Breast epithelium (tissue), 3 donors: ENCODE results near the gene UCHL1.
"Not testable (repeated sequence)": the region's sequence is repeated elsewhere in the genome, so short reads cannot be mapped to it uniquely, and the experiment has no call there.

ENCODE experiments used
- CTCF ChIP-seq, 3 donors: fragments of 450-650 bp; IDR thresholded peaks; one replicate each; pipeline ENCODE4 v1.5.1; 2016 to 2017; ENCODE audit warnings: antibody characterized with exemption in 3 of 3, mild to moderate bottlenecking in 3 of 3, moderate library complexity in 3 of 3
- POLR2A ChIP-seq: fragments of 450-650 bp; IDR thresholded peaks from one replicate; pipeline ENCODE4 v1.6.1; 2016; ENCODE audit warnings: antibody characterized with exemption, mild to moderate bottlenecking, moderate library complexity

GRCh38 chr4:41275931-41276330 is 19.2 kb downstream of the UCHL1 start:
- TF ChIP-seq CTCF (IDR thresholded peaks at IDR 0.05); POLR2A: not testable (repeated sequence)
